ENCODE data around the gene ERVMER34-1. TPM values are rescaled to one million over a fixed set of nuclear protein-coding genes. Genes with fewer than 3 reads are reported as not detected.

The ERVMER34-1 gene
- polyA plus RNA-seq, 3 donors = not detected

GRCh38 chr4:52789774-52790173 is 38.5 kb upstream of the ERVMER34-1 start:
- H3K4me1 Mint-ChIP-seq = no peaks in the 10 kb centered on the region
- TF ChIP-seq CTCF (IDR thresholded peaks at IDR 0.05) = no peak
- intact Hi-C loops (cut with micrococcal nuclease) = no loop called here

GRCh38 chr4:52788806-52789205 is 37.6 kb upstream of the ERVMER34-1 start:
- H3K27me3 ChIP-seq (ENCODE audit: control insufficient read depth in 2 of 2, insufficient read depth in 2 of 2, low read length in 2 of 2) = no peaks in the 10 kb centered on the region
- H3K36me3 ChIP-seq (replicated peaks in 1 of 2; ENCODE audit: control insufficient read depth in 1 of 2, insufficient read depth in 2 of 2, low read length in 2 of 2) = no peaks in the 10 kb centered on the region
- no peak overlapping the region for H3K9ac ChIP-seq (ENCODE audit: insufficient read depth, low read length, poor library complexity, severe bottlenecking)
- no peak overlapping the region for H3K27ac Mint-ChIP-seq
- 94% methylated on average over 6 of the region's 6 CpGs for WGBS (ENCODE audit: insufficient coverage)
- no peaks in the 10 kb centered on the region for H3K9me3 ChIP-seq (replicated peaks in 1 of 2; ENCODE audit: control insufficient read depth in 1 of 2, insufficient read depth in 1 of 2, low read length in 2 of 2)
- H2AFZ ChIP-seq (ENCODE audit: insufficient read depth, low read depth, low read length, poor library complexity, severe bottlenecking) = no peak overlapping the region
- H3K79me2 ChIP-seq (ENCODE audit: insufficient read depth, low read length) = no peaks in the 10 kb centered on the region
- H3K27ac ChIP-seq (ENCODE audit: low read depth in 1 of 2, low read length in 2 of 2) = no peak overlapping the region
- no peak overlapping the region for H3K4me2 ChIP-seq (replicated peaks; ENCODE audit: extremely low read depth, low read length, poor library complexity, severe bottlenecking)
- no peak overlapping the region for H3K4me3 Mint-ChIP-seq
- intact Hi-C loops (cut with micrococcal nuclease) = no loop called here
- no peaks in the 10 kb centered on the region for H3K4me1 Mint-ChIP-seq
- no peak overlapping the region for H3K4me3 ChIP-seq (replicated peaks in 1 of 3; ENCODE audit: low read depth in 2 of 3, low read length in 3 of 3)
- H3K27me3 Mint-ChIP-seq (ENCODE audit: low read depth in 3 of 3) = peaks cover 0 to 4% (median 1%) of the 10 kb centered on the region in 3 donors
- no peak for DNase-seq
- no peak for TF ChIP-seq CTCF (IDR thresholded peaks at IDR 0.05)
- H3K9me3 Mint-ChIP-seq = peaks cover 0 to 8% (median 3%) of the 10 kb centered on the region in 7 donors
- no peaks in the 10 kb centered on the region for H4K20me1 ChIP-seq (ENCODE audit: insufficient read depth, low read length)
- H3K36me3 Mint-ChIP-seq = no peaks in the 10 kb centered on the region
- no peaks in the 10 kb centered on the region for H3K4me1 ChIP-seq (ENCODE audit: control insufficient read depth in 1 of 2, insufficient read depth in 2 of 2, low read length in 2 of 2)

More at GRCh38 chr4:52789774-52790173, 38.5 kb upstream of the ERVMER34-1 start:
- no peaks in the 10 kb centered on the region for H3K9me3 ChIP-seq (replicated peaks in 1 of 2; ENCODE audit: control insufficient read depth in 1 of 2, insufficient read depth in 1 of 2, low read length in 2 of 2)
- H3K27ac Mint-ChIP-seq = peak overlapping the region in 1 of 7 donors; percentile 60
- H4K20me1 ChIP-seq (ENCODE audit: insufficient read depth, low read length) = no peaks in the 10 kb centered on the region
- no peak overlapping the region for H3K27ac ChIP-seq (ENCODE audit: low read depth in 1 of 2, low read length in 2 of 2)
- H2AFZ ChIP-seq (ENCODE audit: insufficient read depth, low read depth, low read length, poor library complexity, severe bottlenecking) = no peak overlapping the region
- 100% methylated on average over 1 of the region's 6 CpGs for WGBS (ENCODE audit: insufficient coverage)
- H3K4me3 ChIP-seq (replicated peaks in 1 of 3; ENCODE audit: low read depth in 2 of 3, low read length in 3 of 3) = no peak overlapping the region
- H3K79me2 ChIP-seq (ENCODE audit: insufficient read depth, low read length) = no peaks in the 10 kb centered on the region
- peaks cover 0 to 8% (median 2%) of the 10 kb centered on the region in 7 donors for H3K9me3 Mint-ChIP-seq
- no peaks in the 10 kb centered on the region for H3K27me3 ChIP-seq (ENCODE audit: control insufficient read depth in 2 of 2, insufficient read depth in 2 of 2, low read length in 2 of 2)
- H3K4me1 ChIP-seq (ENCODE audit: control insufficient read depth in 1 of 2, insufficient read depth in 2 of 2, low read length in 2 of 2) = no peaks in the 10 kb centered on the region
- H3K4me2 ChIP-seq (replicated peaks; ENCODE audit: extremely low read depth, low read length, poor library complexity, severe bottlenecking) = no peak overlapping the region
- no peak for DNase-seq
- no peaks in the 10 kb centered on the region for H3K36me3 ChIP-seq (replicated peaks in 1 of 2; ENCODE audit: control insufficient read depth in 1 of 2, insufficient read depth in 2 of 2, low read length in 2 of 2)
- H3K27me3 Mint-ChIP-seq (ENCODE audit: low read depth in 3 of 3) = peaks cover under 1 to 7% (median 3%) of the 10 kb centered on the region in 3 donors
- H3K9ac ChIP-seq (ENCODE audit: insufficient read depth, low read length, poor library complexity, severe bottlenecking) = no peak overlapping the region
- H3K4me3 Mint-ChIP-seq = no peak overlapping the region
- no peaks in the 10 kb centered on the region for H3K36me3 Mint-ChIP-seq
